Measurements from ENCODE around the gene KCNJ6. TPM values are rescaled to one million over a fixed set of nuclear protein-coding genes. Genes with fewer than 3 reads are reported as not detected.
"Not testable (repeated sequence)": the region's sequence is repeated elsewhere in the genome, so short reads cannot be mapped to it uniquely, and the experiment has no call there.

The KCNJ6 gene
- total and polyA plus RNA-seq, 5 experiments from 2014 or later: not detected

DNA sequence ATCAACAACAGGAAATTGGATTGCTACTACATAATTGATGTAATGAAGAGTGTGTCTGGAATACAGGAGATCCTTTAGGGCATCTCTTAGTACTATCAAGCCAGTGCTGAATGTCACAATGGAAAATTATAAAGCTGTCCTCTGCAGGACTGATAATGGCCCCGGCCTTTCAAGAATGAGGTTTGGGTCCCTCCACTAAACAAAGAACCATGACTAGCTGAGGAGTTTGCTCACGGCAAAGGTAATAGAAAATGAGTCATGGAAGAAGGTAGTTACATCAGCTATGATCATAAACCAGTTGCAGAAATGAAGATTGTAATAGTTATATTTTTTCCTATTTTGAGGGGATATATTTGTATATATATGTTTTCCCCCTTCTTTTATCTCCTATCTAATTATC lies 145.8 kb downstream of the KCNJ6 start:
- DNase-seq: no peak
- Mint-ChIP-seq H3K27me3 (peaks cover 6 to 26% (median 13%) of the 10 kb centered on the region in 5 donors), H3K27ac (no peak overlapping the region), H3K36me3 (no peaks in the 10 kb centered on the region), H3K4me1 (no peaks in the 10 kb centered on the region), H3K4me3 (no peak overlapping the region), H3K9me3 (peaks cover 0 to 1% (median 0%) of the 10 kb centered on the region in 9 donors)
- POLR2A ChIA-PET: no interaction called here
- no peak for ATAC-seq

- H3K27me3 Mint-ChIP-seq: peaks cover 6 to 26% (median 13%) of the 10 kb centered on the region in 5 donors
- ATAC-seq (no peak), DNase-seq (no peak)
- H3K4me3 Mint-ChIP-seq: no peak overlapping the region
- no peaks in the 10 kb centered on the region for H3K36me3 Mint-ChIP-seq
- POLR2A ChIA-PET: no interaction called here
- no peak overlapping the region for H3K27ac Mint-ChIP-seq
- H3K9me3 Mint-ChIP-seq: no peaks in the 10 kb centered on the region
- no peaks in the 10 kb centered on the region for H3K4me1 Mint-ChIP-seq
Observed at GRCh38 chr21:37769656-37770055, 146.6 kb downstream of the KCNJ6 start.

DNA sequence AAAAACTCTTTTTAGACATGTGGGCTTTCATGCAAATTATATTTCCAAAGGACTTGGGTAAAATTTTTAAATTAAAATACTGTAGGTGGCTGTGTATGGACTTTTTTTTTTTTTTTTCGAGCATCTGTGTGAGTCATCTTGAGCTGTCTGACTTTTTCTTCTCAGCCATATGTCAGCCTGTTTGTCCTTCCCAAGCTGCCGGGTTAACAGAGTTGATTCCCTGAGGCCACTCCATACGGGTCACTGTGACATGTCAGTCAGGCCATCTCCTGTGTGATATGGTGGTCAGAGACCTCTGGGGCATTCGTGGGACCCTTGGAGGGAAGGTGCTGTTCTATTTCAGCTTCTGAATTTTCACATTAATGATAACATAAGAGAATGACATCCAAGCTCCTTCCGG lies 148.3 kb downstream of the KCNJ6 start:
- no peaks in the 10 kb centered on the region for H3K9me3 Mint-ChIP-seq
- no peak for ATAC-seq

DNA sequence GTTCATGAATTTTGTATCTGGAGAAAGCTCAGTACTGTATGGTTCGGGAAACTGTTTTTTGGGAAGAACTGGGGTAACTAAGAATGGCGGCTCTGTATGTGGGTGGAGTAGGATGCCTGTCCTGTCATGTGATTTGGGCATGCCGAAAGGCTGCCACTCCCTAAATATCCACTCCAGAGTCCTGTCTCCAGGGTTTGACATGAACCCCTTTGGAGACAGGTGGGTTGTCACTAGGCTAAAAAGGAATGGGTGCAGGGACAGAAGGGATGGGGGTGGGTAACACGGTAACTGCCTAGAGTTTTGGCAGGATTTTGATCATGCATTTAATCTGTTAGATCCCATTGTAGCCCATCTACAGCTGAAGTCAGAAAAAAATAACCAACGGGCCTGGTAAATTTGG lies 150.1 kb downstream of the KCNJ6 start:
- H3K27ac Mint-ChIP-seq: no peak overlapping the region
- peaks cover 0 to 2% (median 0%) of the 10 kb centered on the region in 4 donors for H3K4me1 Mint-ChIP-seq
- POLR2A ChIA-PET: no interaction called here
- no peak overlapping the region for H3K4me3 Mint-ChIP-seq
- DNase-seq (no peak), ATAC-seq (no peak)
- peaks cover 5 to 22% (median 6%) of the 10 kb centered on the region in 5 donors for H3K27me3 Mint-ChIP-seq
- H3K36me3 Mint-ChIP-seq: no peaks in the 10 kb centered on the region
- H3K9me3 Mint-ChIP-seq: no peaks in the 10 kb centered on the region

More for the DNA sequence above, 148.3 kb downstream of the KCNJ6 start:
- Mint-ChIP-seq H3K4me3 (no peak overlapping the region), H3K27me3 (peaks cover 5 to 22% (median 7%) of the 10 kb centered on the region in 5 donors), H3K27ac (no peak overlapping the region), H3K36me3 (no peaks in the 10 kb centered on the region), H3K4me1 (peaks cover 0 to 2% (median 0%) of the 10 kb centered on the region in 4 donors)
- POLR2A ChIA-PET: no interaction called here
- no peak for DNase-seq

GRCh38 chr21:37765221-37765900 lies 150.9 kb downstream of the KCNJ6 start:
- no peak for DNase-seq
- Mint-ChIP-seq H3K4me3 (no peak overlapping the region), H3K36me3 (no peaks in the 10 kb centered on the region), H3K9me3 (no peaks in the 10 kb centered on the region), H3K27ac (no peak overlapping the region), H3K4me1 (peaks cover 0 to 2% (median 0%) of the 10 kb centered on the region in 4 donors), H3K27me3 (peaks cover under 1 to 20% (median 6%) of the 10 kb centered on the region in 5 donors)
- no peak for ATAC-seq
- POLR2A ChIA-PET: no interaction called here

- Mint-ChIP-seq H3K36me3 (no peaks in the 10 kb centered on the region), H3K4me1 (peaks cover 0 to 2% (median 0%) of the 10 kb centered on the region in 4 donors), H3K9me3 (no peaks in the 10 kb centered on the region), H3K4me3 (no peak overlapping the region), H3K27me3 (peaks cover 0 to 17% (median 9%) of the 10 kb centered on the region in 5 donors), H3K27ac (peak overlapping the region in 1 of 10 donors; percentile 50)
- POLR2A ChIA-PET: no interaction called here
- DNase-seq: no peak
- no peak for ATAC-seq
Observed at GRCh38 chr21:37764691-37765090, 151.6 kb downstream of the KCNJ6 start.

- H3K27me3 Mint-ChIP-seq: peaks cover 0 to 21% (median 12%) of the 10 kb centered on the region in 5 donors
- no peak overlapping the region for H3K27ac Mint-ChIP-seq
- H3K4me3 Mint-ChIP-seq: no peak overlapping the region
- ATAC-seq: no peak
- H3K9me3 Mint-ChIP-seq: no peaks in the 10 kb centered on the region
- no peaks in the 10 kb centered on the region for H3K36me3 Mint-ChIP-seq
- H3K4me1 Mint-ChIP-seq: peaks cover 0 to 2% (median 0%) of the 10 kb centered on the region in 4 donors
- DNase-seq: no peak
- POLR2A ChIA-PET: no interaction called here
Observed at GRCh38 chr21:37763298-37763697, 153.0 kb downstream of the KCNJ6 start.

- Mint-ChIP-seq H3K36me3 (no peaks in the 10 kb centered on the region), H3K4me1 (peaks cover 0 to 2% (median 0%) of the 10 kb centered on the region in 4 donors), H3K27me3 (peaks cover 0 to 22% (median 12%) of the 10 kb centered on the region in 5 donors), H3K4me3 (no peak overlapping the region), H3K27ac (no peak overlapping the region), H3K9me3 (no peaks in the 10 kb centered on the region)
- POLR2A ChIA-PET: no interaction called here
- DNase-seq: no peak
- no peak for ATAC-seq
Observed at GRCh38 chr21:37762606-37763005, 153.7 kb downstream of the KCNJ6 start.

DNA sequence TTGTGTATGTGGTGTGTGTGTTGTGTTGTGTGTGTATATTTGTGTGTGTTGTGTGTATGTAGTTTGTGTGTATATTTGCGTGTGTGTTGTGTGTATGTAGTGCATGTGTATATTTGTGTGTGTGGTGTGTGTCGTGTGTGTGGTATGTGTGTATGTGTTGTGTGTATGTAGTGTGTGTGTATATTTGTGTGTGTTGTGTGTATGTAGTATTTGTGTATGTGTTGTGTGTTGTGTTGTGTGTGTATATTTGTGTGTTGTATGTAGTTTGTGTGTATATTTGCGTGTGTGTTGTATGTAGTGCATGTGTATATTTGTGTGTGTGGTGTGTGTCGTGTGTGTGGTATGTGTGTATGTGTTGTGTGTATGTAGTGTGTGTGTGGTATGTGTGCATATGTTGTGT lies 154.9 kb downstream of the KCNJ6 start:
- H3K27ac Mint-ChIP-seq, H3K4me1 Mint-ChIP-seq, ATAC-seq, H3K36me3 Mint-ChIP-seq, POLR2A ChIA-PET, H3K9me3 Mint-ChIP-seq, DNase-seq, H3K4me3 Mint-ChIP-seq: not testable (repeated sequence)
- H3K27me3 Mint-ChIP-seq: peaks cover 0 to 22% (median 7%) of the 10 kb centered on the region in 5 donors

GRCh38 chr21:37759777-37760176 lies 156.5 kb downstream of the KCNJ6 start:
- Mint-ChIP-seq H3K4me3 (no peak overlapping the region), H3K4me1 (peaks cover 0 to 2% (median 0%) of the 10 kb centered on the region in 4 donors), H3K9me3 (no peaks in the 10 kb centered on the region), H3K27me3 (peaks cover 0 to 31% (median 7%) of the 10 kb centered on the region in 5 donors), H3K36me3 (no peaks in the 10 kb centered on the region), H3K27ac (no peak overlapping the region)
- no peak for DNase-seq
- POLR2A ChIA-PET: no interaction called here
- no peak for ATAC-seq

- DNase-seq (no peak), ATAC-seq (no peak)
- Mint-ChIP-seq H3K4me1 (peaks cover 0 to 2% (median 0%) of the 10 kb centered on the region in 4 donors), H3K27ac (no peak overlapping the region), H3K9me3 (no peaks in the 10 kb centered on the region), H3K36me3 (no peaks in the 10 kb centered on the region), H3K4me3 (no peak overlapping the region), H3K27me3 (peaks cover 0 to 28% (median 7%) of the 10 kb centered on the region in 5 donors)
- POLR2A ChIA-PET: no interaction called here
Observed at GRCh38 chr21:37758982-37759381, 157.3 kb downstream of the KCNJ6 start.

DNA sequence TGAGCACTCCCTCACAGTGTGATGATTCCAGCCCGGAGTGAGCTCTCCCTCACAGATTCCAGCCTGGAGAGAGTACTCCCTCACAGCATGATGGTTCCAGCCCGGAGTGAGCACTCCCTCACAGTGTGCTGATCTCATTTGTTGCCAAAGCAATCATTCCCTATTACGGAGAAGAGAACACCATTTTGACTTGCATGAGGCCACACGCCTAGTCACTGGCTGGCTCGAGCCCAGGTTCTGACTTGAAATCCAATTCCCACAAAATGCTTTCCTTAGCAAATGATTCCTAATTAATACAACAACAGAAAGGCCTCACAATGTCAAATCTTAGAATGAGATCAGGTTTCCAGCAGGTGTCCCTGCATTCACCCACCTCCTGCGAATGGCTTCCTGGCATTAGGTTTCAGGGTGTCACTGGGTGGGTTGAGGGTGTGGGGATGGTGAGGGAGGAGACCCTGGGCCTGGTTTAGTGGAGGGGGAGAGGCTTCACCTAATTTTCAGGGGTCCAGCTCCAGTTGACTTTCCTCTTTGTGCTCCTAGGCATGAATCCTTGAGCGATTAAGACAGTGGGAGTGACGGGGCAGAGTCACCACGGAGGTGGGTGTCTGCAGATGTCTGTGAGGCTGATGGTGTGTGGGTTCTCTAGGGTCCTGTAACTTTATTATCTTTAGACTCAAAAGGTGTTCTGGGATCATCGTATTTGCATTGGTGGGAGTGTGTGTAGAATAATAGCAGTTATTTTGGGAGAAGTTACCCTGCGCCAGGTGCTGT lies 158.5 kb downstream of the KCNJ6 start:
- Mint-ChIP-seq H3K9me3 (no peaks in the 10 kb centered on the region), H3K4me3 (no peak overlapping the region), H3K4me1 (no peaks in the 10 kb centered on the region), H3K27me3 (peaks cover 0 to 27% (median 5%) of the 10 kb centered on the region in 5 donors), H3K27ac (no peak overlapping the region), H3K36me3 (no peaks in the 10 kb centered on the region)
- POLR2A ChIA-PET: no interaction called here
- DNase-seq (no peak), ATAC-seq (no peak)

DNA sequence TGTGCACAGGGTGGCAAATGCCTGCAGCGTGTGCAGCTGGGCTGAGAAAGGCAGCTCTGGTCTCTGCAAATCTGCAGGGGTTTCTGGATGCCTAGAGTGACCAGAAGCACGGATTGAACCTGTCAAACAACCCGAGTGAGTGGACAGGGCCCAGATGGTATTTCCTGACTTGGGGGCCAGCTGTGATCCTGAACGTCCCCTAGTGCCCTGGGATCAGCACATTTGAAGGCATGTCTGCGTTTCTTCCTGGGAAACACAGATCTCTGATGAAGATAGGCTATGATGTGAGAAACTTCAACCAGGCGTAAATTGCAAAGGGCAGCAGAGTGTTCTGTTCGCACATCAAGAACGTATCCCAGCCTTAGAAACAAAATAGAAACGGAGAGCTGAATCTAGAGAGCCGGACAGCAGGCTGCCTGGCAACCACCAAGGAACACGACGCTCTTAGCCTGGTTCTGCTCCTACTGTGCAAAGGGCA lies 163.1 kb downstream of the KCNJ6 start:
- Mint-ChIP-seq H3K27me3 (peaks cover 8 to 55% (median 24%) of the 10 kb centered on the region in 5 donors), H3K9me3 (no peaks in the 10 kb centered on the region), H3K4me1 (no peaks in the 10 kb centered on the region), H3K36me3 (no peaks in the 10 kb centered on the region), H3K4me3 (no peak overlapping the region), H3K27ac (peak overlapping the region in 1 of 10 donors; percentile 49)
- no peak for ATAC-seq
- DNase-seq: no peak
- POLR2A ChIA-PET: no interaction called here
